Measurements from ENCODE around the gene SUN5. TPM values are rescaled to one million over a fixed set of nuclear protein-coding genes. Genes with fewer than 3 reads are reported as not detected.

The SUN5 gene
- total RNA-seq, 6 experiments from 2014 or later: not detected

GRCh38 chr20:32985596-32985995 is 18.6 kb downstream of the SUN5 start:
- no peak for TF ChIP-seq CTCF (IDR thresholded peaks at IDR 0.05)
- H3K9me3 Mint-ChIP-seq: no peaks in the 10 kb centered on the region
- no peak overlapping the region for H3K27ac Mint-ChIP-seq
- peaks cover 20% of the 10 kb centered on the region for H3K27me3 Mint-ChIP-seq (ENCODE audit: insufficient read depth)
- H3K4me1 Mint-ChIP-seq (ENCODE audit: low read depth): no peaks in the 10 kb centered on the region
- no peaks in the 10 kb centered on the region for H3K36me3 Mint-ChIP-seq (ENCODE audit: low read depth)
- no peak for DNase-seq
- no peak overlapping the region for H3K4me3 Mint-ChIP-seq

- Mint-ChIP-seq H3K4me1 (ENCODE audit: low read depth) (no peaks in the 10 kb centered on the region), H3K27ac (no peak overlapping the region), H3K27me3 (ENCODE audit: insufficient read depth) (peaks cover 20% of the 10 kb centered on the region), H3K36me3 (ENCODE audit: low read depth) (no peaks in the 10 kb centered on the region), H3K4me3 (no peak overlapping the region), H3K9me3 (no peaks in the 10 kb centered on the region)
- DNase-seq: no peak
- TF ChIP-seq CTCF (IDR thresholded peaks at IDR 0.05): no peak
Observed at GRCh38 chr20:32984631-32985354, 19.4 kb downstream of the SUN5 start.

GRCh38 chr20:32984196-32984595 is 20.0 kb downstream of the SUN5 start:
- no peak for DNase-seq
- Mint-ChIP-seq H3K4me3 (no peak overlapping the region), H3K27me3 (ENCODE audit: insufficient read depth) (peaks cover 22% of the 10 kb centered on the region), H3K27ac (no peak overlapping the region), H3K4me1 (ENCODE audit: low read depth) (no peaks in the 10 kb centered on the region), H3K9me3 (no peaks in the 10 kb centered on the region), H3K36me3 (ENCODE audit: low read depth) (no peaks in the 10 kb centered on the region)
- TF ChIP-seq CTCF (IDR thresholded peaks at IDR 0.05): no peak

GRCh38 chr20:32983459-32984112 is 20.6 kb downstream of the SUN5 start:
- no peaks in the 10 kb centered on the region for H3K36me3 Mint-ChIP-seq (ENCODE audit: low read depth)
- no peak overlapping the region for H3K27ac Mint-ChIP-seq
- no peak overlapping the region for H3K4me3 Mint-ChIP-seq
- no peaks in the 10 kb centered on the region for H3K4me1 Mint-ChIP-seq (ENCODE audit: low read depth)
- no peak for DNase-seq
- no peaks in the 10 kb centered on the region for H3K9me3 Mint-ChIP-seq
- TF ChIP-seq CTCF (IDR thresholded peaks at IDR 0.05): no peak
- H3K27me3 Mint-ChIP-seq (ENCODE audit: insufficient read depth): peaks cover 22% of the 10 kb centered on the region

- Mint-ChIP-seq H3K36me3 (ENCODE audit: low read depth) (no peaks in the 10 kb centered on the region), H3K9me3 (no peaks in the 10 kb centered on the region), H3K27me3 (ENCODE audit: insufficient read depth) (peaks cover 26% of the 10 kb centered on the region), H3K27ac (no peak overlapping the region), H3K4me3 (no peak overlapping the region), H3K4me1 (ENCODE audit: low read depth) (no peaks in the 10 kb centered on the region)
- TF ChIP-seq CTCF (IDR thresholded peaks at IDR 0.05): no peak
- no peak for DNase-seq
Observed at GRCh38 chr20:32982617-32983458, 21.4 kb downstream of the SUN5 start.
